Measurements from ENCODE around the gene TYK2. TPM values are rescaled to one million over a fixed set of nuclear protein-coding genes. Genes with fewer than 3 reads are reported as not detected.

The TYK2 gene
- polyA plus RNA-seq, 1 donor (not counting 4 experiments of a cell fraction or from before 2014, with no cell fraction given): 32.6 TPM

DNA sequence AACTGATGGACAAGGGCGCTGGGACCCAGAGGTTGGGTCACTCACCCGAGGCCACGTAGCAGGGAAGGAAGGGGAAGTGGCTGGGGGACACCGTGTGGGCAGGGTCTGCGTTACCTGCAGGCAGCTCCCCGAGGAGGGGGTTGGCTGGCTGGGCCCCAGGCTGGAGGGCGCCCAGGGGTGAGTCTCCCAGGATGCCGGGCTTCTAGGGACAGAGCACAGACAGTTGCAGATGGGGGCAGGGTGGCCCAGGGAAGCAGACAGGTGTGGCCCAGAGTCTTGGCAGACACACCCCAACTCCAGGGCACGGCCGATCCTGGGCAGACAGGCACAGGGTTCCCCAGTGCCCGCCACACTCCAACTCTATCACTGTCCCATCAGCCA is 59.0 kb downstream of the TYK2 start:
- no peaks in the 10 kb centered on the region for H3K27me3 ChIP-seq (ENCODE audit: control insufficient read depth, extremely low read depth, insufficient read depth, low read length)
- H3K9ac ChIP-seq (ENCODE audit: control insufficient read depth, extremely low read depth, insufficient read depth, low read length): no peak overlapping the region
- no peak overlapping the region for H2AFZ ChIP-seq (ENCODE audit: control insufficient read depth, low read length)
- no peaks in the 10 kb centered on the region for H3K4me1 ChIP-seq (ENCODE audit: control insufficient read depth, extremely low read depth, insufficient read depth, low read length)
- peaks cover 22 to 30% of the 10 kb centered on the region in 2 experiments for H3K36me3 ChIP-seq (ENCODE audit: control insufficient read depth in 2 of 2, extremely low read depth in 1 of 2, insufficient read depth in 2 of 2, low read length in 2 of 2)
- H3K4me2 ChIP-seq (ENCODE audit: control insufficient read depth, extremely low read depth, insufficient read depth, low read depth, low read length): no peak overlapping the region
- no peak for FAIRE-seq
- no peak for DNase-seq (ENCODE audit: low read depth, low spot score)
- no peaks in the 10 kb centered on the region for H4K20me1 ChIP-seq (ENCODE audit: control insufficient read depth, extremely low read depth, insufficient read depth, low read length)
- H3K27ac ChIP-seq (ENCODE audit: control insufficient read depth, insufficient read depth, low read length): no peak overlapping the region
- dilution Hi-C loops (cut with MboI; ENCODE audit: extremely low pct_ligation_motif_present, low sequenced_read_pairs): no loop called here
- no peaks in the 10 kb centered on the region for H3K9me1 ChIP-seq (ENCODE audit: control insufficient read depth, extremely low read depth, insufficient read depth, low read length)
- no peaks in the 10 kb centered on the region for H3K79me2 ChIP-seq (ENCODE audit: control insufficient read depth, insufficient read depth, low read length)
- no peaks in the 10 kb centered on the region for H3K9me3 ChIP-seq (ENCODE audit: control insufficient read depth, low read depth, low read length)
- TF ChIP-seq, protein P1, sequence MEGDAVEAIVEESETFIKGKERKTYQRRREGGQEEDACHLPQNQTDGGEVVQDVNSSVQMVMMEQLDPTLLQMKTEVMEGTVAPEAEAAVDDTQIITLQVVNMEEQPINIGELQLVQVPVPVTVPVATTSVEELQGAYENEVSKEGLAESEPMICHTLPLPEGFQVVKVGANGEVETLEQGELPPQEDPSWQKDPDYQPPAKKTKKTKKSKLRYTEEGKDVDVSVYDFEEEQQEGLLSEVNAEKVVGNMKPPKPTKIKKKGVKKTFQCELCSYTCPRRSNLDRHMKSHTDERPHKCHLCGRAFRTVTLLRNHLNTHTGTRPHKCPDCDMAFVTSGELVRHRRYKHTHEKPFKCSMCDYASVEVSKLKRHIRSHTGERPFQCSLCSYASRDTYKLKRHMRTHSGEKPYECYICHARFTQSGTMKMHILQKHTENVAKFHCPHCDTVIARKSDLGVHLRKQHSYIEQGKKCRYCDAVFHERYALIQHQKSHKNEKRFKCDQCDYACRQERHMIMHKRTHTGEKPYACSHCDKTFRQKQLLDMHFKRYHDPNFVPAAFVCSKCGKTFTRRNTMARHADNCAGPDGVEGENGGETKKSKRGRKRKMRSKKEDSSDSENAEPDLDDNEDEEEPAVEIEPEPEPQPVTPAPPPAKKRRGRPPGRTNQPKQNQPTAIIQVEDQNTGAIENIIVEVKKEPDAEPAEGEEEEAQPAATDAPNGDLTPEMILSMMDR (optimal IDR thresholded peaks at IDR 0.05 in 1 of 3, IDR thresholded peaks at IDR 0.05 in 1 of 3, conservative IDR thresholded peaks at IDR 0.05 in 1 of 3; ENCODE audit: extremely low read depth in 1 of 3, insufficient read depth in 2 of 3, low read length in 3 of 3): no peak
- no peak for TF ChIP-seq EZH2 (IDR thresholded peaks at IDR 0.05; ENCODE audit: low read length)
- no peak overlapping the region for H3K4me3 ChIP-seq (ENCODE audit: control insufficient read depth in 2 of 3, extremely low read depth in 1 of 3, insufficient read depth in 2 of 3, low read depth in 1 of 3, low read length in 3 of 3)

DNA sequence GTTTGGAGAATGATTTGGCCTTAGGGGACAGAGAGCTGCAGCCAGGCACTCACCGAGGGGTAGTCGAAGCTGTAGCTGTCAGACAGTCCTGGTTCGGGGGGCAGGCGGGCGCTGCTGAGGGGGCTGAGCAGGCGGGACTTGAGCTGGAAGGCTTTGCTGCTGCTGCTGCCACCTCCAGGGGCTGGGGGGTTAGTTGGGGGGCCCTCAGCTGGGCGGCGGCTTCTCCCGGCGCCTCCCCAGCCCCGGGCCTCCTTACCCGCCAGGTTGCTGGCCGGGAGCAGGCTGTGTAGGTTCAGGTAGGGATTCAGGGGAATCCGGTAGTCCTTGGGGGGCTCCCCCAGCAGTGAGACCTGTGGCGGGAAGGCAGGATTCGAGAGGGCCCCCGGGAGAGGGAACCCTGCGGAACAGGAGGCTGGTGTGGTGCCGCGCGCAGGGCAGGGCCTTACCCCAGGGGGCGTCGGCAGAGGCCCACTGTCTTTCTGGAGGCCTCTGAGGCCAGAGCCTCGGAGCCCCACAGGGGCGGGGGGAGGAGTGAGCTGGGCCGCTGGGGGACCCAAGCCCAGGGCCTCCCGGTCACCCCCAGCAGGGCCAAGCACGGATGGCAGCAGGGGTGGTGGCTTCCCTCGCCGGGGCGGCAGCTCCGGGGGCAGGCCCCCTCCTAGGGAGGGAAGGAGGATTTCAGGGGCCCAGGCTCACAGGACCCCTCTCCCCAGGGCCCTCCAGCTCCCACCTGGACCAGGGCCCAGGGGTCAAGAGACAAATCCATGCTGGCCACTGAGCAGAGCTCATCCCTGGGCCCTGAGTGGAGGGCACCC is 59.6 kb downstream of the TYK2 start:
- FAIRE-seq: no peak
- H3K4me1 ChIP-seq (ENCODE audit: control insufficient read depth, extremely low read depth, insufficient read depth, low read length): peaks cover 4% of the 10 kb centered on the region
- no peak overlapping the region for H3K27ac ChIP-seq (ENCODE audit: control insufficient read depth, insufficient read depth, low read length)
- H3K9me3 ChIP-seq (ENCODE audit: control insufficient read depth, low read depth, low read length): no peaks in the 10 kb centered on the region
- no peak overlapping the region for H3K4me2 ChIP-seq (ENCODE audit: control insufficient read depth, extremely low read depth, insufficient read depth, low read depth, low read length)
- no peaks in the 10 kb centered on the region for H3K9me1 ChIP-seq (ENCODE audit: control insufficient read depth, extremely low read depth, insufficient read depth, low read length)
- H3K79me2 ChIP-seq (ENCODE audit: control insufficient read depth, insufficient read depth, low read length): no peaks in the 10 kb centered on the region
- no peak for DNase-seq (ENCODE audit: low read depth, low spot score)
- no peak overlapping the region for H3K9ac ChIP-seq (ENCODE audit: control insufficient read depth, extremely low read depth, insufficient read depth, low read length)
- TF ChIP-seq, protein P1 (optimal IDR thresholded peaks at IDR 0.05 in 1 of 3, IDR thresholded peaks at IDR 0.05 in 1 of 3, conservative IDR thresholded peaks at IDR 0.05 in 1 of 3; ENCODE audit: extremely low read depth in 1 of 3, insufficient read depth in 2 of 3, low read length in 3 of 3): no peak
- TF ChIP-seq EZH2 (IDR thresholded peaks at IDR 0.05; ENCODE audit: low read length): no peak
- peaks cover 22 to 28% of the 10 kb centered on the region in 2 experiments for H3K36me3 ChIP-seq (ENCODE audit: control insufficient read depth in 2 of 2, extremely low read depth in 1 of 2, insufficient read depth in 2 of 2, low read length in 2 of 2)
- H3K27me3 ChIP-seq (ENCODE audit: control insufficient read depth, extremely low read depth, insufficient read depth, low read length): no peaks in the 10 kb centered on the region
- no peak overlapping the region for H3K4me3 ChIP-seq (ENCODE audit: control insufficient read depth in 2 of 3, extremely low read depth in 1 of 3, insufficient read depth in 2 of 3, low read depth in 1 of 3, low read length in 3 of 3)
- dilution Hi-C loops (cut with MboI; ENCODE audit: extremely low pct_ligation_motif_present, low sequenced_read_pairs): no loop called here
- no peak overlapping the region for H2AFZ ChIP-seq (ENCODE audit: control insufficient read depth, low read length)
- H4K20me1 ChIP-seq (ENCODE audit: control insufficient read depth, extremely low read depth, insufficient read depth, low read length): no peaks in the 10 kb centered on the region

Data from keratinocyte (primary cell).